ENCODE measurements around the gene SIDT2. TPM values are rescaled to one million over a fixed set of nuclear protein-coding genes. Genes with fewer than 3 reads are reported as not detected.

The SIDT2 gene
- total RNA-seq, 1 experiment from 2014 or later, result 37.0 TPM

DNA sequence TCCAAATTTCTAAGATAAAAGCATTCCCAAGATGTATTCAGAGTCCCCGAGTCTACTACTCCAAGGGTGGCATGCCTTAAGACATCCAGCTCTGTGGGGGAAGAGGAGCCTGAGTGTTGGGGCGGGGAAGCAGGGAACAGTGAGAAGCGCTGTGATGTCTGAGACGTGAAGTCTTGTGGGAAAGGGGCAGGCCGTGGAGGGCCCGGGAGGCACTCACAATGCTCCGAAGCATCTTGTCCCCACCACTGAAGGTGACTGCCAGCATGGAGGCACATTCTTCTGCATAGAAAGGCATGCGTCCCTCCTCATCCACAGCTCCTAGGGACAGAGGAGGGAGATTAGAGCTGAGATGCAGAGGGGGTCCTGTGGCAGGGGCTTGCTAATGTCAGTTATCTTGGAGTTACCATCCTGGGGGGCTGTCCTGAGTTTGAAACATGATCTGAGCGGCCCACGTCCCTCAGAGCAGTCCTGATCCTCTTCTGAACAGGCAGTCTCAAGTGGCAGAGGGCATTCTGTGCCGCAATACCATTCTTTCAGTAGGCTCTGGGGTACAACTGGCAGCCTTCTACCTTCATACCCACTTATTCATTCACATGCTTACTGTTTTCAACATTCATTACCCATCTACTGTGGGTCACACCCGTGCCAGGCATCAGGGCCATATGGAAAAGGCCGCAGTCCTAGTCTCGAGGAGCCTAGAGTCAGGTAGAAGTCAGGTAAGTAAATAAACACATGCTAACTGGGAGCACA, 44.6 kb downstream of the SIDT2 start:
- Histone ChIP-seq H4K20me1 (ENCODE audit: insufficient read depth) (no peaks in the 10 kb centered on the region), H3K9me2 (ENCODE audit: insufficient read depth) (no peaks in the 10 kb centered on the region), H3K79me2 (ENCODE audit: insufficient read depth, low read length) (no peaks in the 10 kb centered on the region), H3K27ac (ENCODE audit: low read depth, low read length) (no peak overlapping the region), H3K36me3 (ENCODE audit: control insufficient read depth in 1 of 2, insufficient read depth in 2 of 2, low read length in 2 of 2) (peaks cover 16 to 21% of the 10 kb centered on the region in 2 experiments; a peak in 2 of 4 replicates), H3K9ac (ENCODE audit: low read length) (no peak overlapping the region), H2AFZ (ENCODE audit: low read depth, low read length, poor library complexity, severe bottlenecking) (no peak overlapping the region), H3K9me3 (ENCODE audit: control insufficient read depth in 1 of 2, insufficient read depth in 1 of 2, low read depth in 1 of 2, low read length in 2 of 2) (no peaks in the 10 kb centered on the region), H3K4me3 (replicated peaks in 1 of 2; ENCODE audit: low read depth in 1 of 2, low read length in 2 of 2) (no peak overlapping the region), H3K4me2 (ENCODE audit: low read length) (no peak overlapping the region), H3K27me3 (ENCODE audit: insufficient read depth, low read length) (no peaks in the 10 kb centered on the region), H3K4me1 (ENCODE audit: control insufficient read depth in 1 of 2, insufficient read depth in 2 of 2, low read length in 2 of 2) (peaks cover 10 to 20% of the 10 kb centered on the region in 2 experiments)
- ATAC-seq (no peak), DNase-seq (ENCODE audit: low read depth, low spot score) (no peak)
- ChIA-PET CTCF (interaction anchor here (1.9 kb wide), 1 partner anchor 45 kb away, joined by 9 read pairs; the partner anchor contains the start of gene SIDT2), RAD21 (ENCODE audit: low non-redundant PET in 1 of 2, low total read pairs in 2 of 2, uncharacterized antibody in 2 of 2, unreplicated experiment in 2 of 2) (no interaction called here), POLR2A (no interaction called here)
- intact Hi-C loops (cut with micrococcal nuclease), result no loop called here
- no TSS peak for BruUV-seq (replicated peaks)
- TF ChIP-seq ZFX (IDR thresholded peaks at IDR 0.05), result 0 out of 2 replicates have a peak, but pooled peaks have one; percentile 12
- TF ChIP-seq, protein P1, sequence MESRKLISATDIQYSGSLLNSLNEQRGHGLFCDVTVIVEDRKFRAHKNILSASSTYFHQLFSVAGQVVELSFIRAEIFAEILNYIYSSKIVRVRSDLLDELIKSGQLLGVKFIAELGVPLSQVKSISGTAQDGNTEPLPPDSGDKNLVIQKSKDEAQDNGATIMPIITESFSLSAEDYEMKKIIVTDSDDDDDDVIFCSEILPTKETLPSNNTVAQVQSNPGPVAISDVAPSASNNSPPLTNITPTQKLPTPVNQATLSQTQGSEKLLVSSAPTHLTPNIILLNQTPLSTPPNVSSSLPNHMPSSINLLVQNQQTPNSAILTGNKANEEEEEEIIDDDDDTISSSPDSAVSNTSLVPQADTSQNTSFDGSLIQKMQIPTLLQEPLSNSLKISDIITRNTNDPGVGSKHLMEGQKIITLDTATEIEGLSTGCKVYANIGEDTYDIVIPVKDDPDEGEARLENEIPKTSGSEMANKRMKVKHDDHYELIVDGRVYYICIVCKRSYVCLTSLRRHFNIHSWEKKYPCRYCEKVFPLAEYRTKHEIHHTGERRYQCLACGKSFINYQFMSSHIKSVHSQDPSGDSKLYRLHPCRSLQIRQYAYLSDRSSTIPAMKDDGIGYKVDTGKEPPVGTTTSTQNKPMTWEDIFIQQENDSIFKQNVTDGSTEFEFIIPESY (IDR thresholded peaks at IDR 0.05; ENCODE audit: extremely low read depth, insufficient replicate concordance, low read length), result no peak
- TF ChIP-seq ELF1 (IDR thresholded peaks at IDR 0.05; ENCODE audit: borderline replicate concordance, low read depth), result no peak
